ENCODE results near the gene PSORS1C2. TPM values are rescaled to one million over a fixed set of nuclear protein-coding genes. Genes with fewer than 3 reads are reported as not detected.

PSORS1C2 gene
- total and polyA plus RNA-seq, 2 donors (not counting 1 experiment from before 2014, with no cell fraction given): not detected

- no peak overlapping the region for H3K4me3 ChIP-seq (ENCODE audit: control extremely low read depth in 1 of 5, extremely low read depth in 1 of 5, insufficient read depth in 1 of 5, low read depth in 2 of 5, low read length in 4 of 5)
- 98% methylated on average over 9 of the region's 10 CpGs for WGBS (ENCODE audit: insufficient coverage)
- Mint-ChIP-seq H3K27ac (no peak overlapping the region), H3K4me3 (no peak overlapping the region), H3K9me3 (ENCODE audit: insufficient read depth) (no peaks in the 10 kb centered on the region), H3K27me3 (no peaks in the 10 kb centered on the region), H3K4me1 (peaks cover 3% of the 10 kb centered on the region)
- no peak overlapping the region for H3K27ac ChIP-seq (ENCODE audit: low read length in 2 of 2)
- intact Hi-C loops (cut with micrococcal nuclease): no loop called here
- peaks cover 0 to 18% of the 10 kb centered on the region in 2 experiments for H3K36me3 ChIP-seq (replicated peaks in 1 of 2; ENCODE audit: control extremely low read depth in 1 of 2, control insufficient read depth in 1 of 2, extremely low read depth in 1 of 2, insufficient read depth in 2 of 2, low read length in 1 of 2)
- CTCF ChIA-PET: interaction anchor here (1.5 to 5.3 kb wide), 2 partner anchors 13 to 222 kb away, joined by 4 to 24 read pairs; partner anchors contain the start of genes CCHCR1 and TCF19
- TF ChIP-seq CTCF (IDR thresholded peaks at IDR 0.05) (no peak), EZH2 (IDR thresholded peaks at IDR 0.05; ENCODE audit: borderline replicate concordance, insufficient read depth, low read depth, low read length, poor library complexity, severe bottlenecking) (no peak)
- no peak overlapping the region for H3K4me2 ChIP-seq (replicated peaks; ENCODE audit: low read depth, low read length, poor library complexity, severe bottlenecking)
- no peaks in the 10 kb centered on the region for H3K9me3 ChIP-seq (ENCODE audit: control extremely low read depth in 1 of 3, control insufficient read depth in 2 of 3, insufficient read depth in 1 of 3, low read length in 2 of 3)
- H3K4me1 ChIP-seq (ENCODE audit: control insufficient read depth in 2 of 2, insufficient read depth in 2 of 2, low read length in 2 of 2): no peaks in the 10 kb centered on the region
- H4K20me1 ChIP-seq (ENCODE audit: control insufficient read depth, insufficient read depth, low read length, poor library complexity, severe bottlenecking): no peaks in the 10 kb centered on the region
- H2AFZ ChIP-seq (ENCODE audit: insufficient read depth, low read depth, low read length, poor library complexity, severe bottlenecking): no peak overlapping the region
- H3K79me2 ChIP-seq (ENCODE audit: control insufficient read depth, insufficient read depth, low read length): no peaks in the 10 kb centered on the region
- ATAC-seq (ENCODE audit: low read depth) (no peak), DNase-seq (no peak)
- no peaks in the 10 kb centered on the region for H3K27me3 ChIP-seq (replicated peaks in 1 of 4; ENCODE audit: control extremely low read depth in 1 of 4, control insufficient read depth in 3 of 4, insufficient read depth in 4 of 4, low read length in 3 of 4)
- no peak overlapping the region for H3K9ac ChIP-seq (ENCODE audit: low read length)
- POLR2A ChIA-PET: interaction anchor here (0.6 to 1.3 kb wide), 2 partner anchors 12 to 47 kb away, joined by 3 to 10 read pairs; partner anchors contain the start of gene CCHCR1
Measured at GRCh38 chr6:31145386-31145785, 6.5 kb upstream of the PSORS1C2 start.

GRCh38 chr6:31144970-31145340 lies 6.1 kb upstream of the PSORS1C2 start:
- Mint-ChIP-seq H3K27ac (no peak overlapping the region), H3K4me3 (no peak overlapping the region), H3K9me3 (ENCODE audit: insufficient read depth) (no peaks in the 10 kb centered on the region), H3K4me1 (peaks cover 3% of the 10 kb centered on the region), H3K27me3 (no peaks in the 10 kb centered on the region)
- TF ChIP-seq EZH2 (IDR thresholded peaks at IDR 0.05; ENCODE audit: borderline replicate concordance, insufficient read depth, low read depth, low read length, poor library complexity, severe bottlenecking) (no peak), CTCF (IDR thresholded peaks at IDR 0.05) (no peak)
- DNase-seq (no peak), ATAC-seq (ENCODE audit: low read depth) (no peak)
- no peak overlapping the region for H2AFZ ChIP-seq (ENCODE audit: insufficient read depth, low read depth, low read length, poor library complexity, severe bottlenecking)
- no peaks in the 10 kb centered on the region for H4K20me1 ChIP-seq (ENCODE audit: control insufficient read depth, insufficient read depth, low read length, poor library complexity, severe bottlenecking)
- ChIA-PET POLR2A (interaction anchor here (1.3 kb wide), 1 partner anchor 13 kb away, joined by 3 read pairs; the partner anchor contains the start of gene CCHCR1), CTCF (interaction anchor here (1.3 to 5.3 kb wide), 3 partner anchors 9 to 222 kb away, joined by 4 to 24 read pairs (median 5); partner anchors contain the start of genes CCHCR1 and TCF19)
- no peak overlapping the region for H3K4me2 ChIP-seq (replicated peaks; ENCODE audit: low read depth, low read length, poor library complexity, severe bottlenecking)
- no peak overlapping the region for H3K9ac ChIP-seq (ENCODE audit: low read length)
- H3K27me3 ChIP-seq (replicated peaks in 1 of 4; ENCODE audit: control extremely low read depth in 1 of 4, control insufficient read depth in 3 of 4, insufficient read depth in 4 of 4, low read length in 3 of 4): no peaks in the 10 kb centered on the region
- no peaks in the 10 kb centered on the region for H3K4me1 ChIP-seq (ENCODE audit: control insufficient read depth in 2 of 2, insufficient read depth in 2 of 2, low read length in 2 of 2)
- H3K4me3 ChIP-seq (ENCODE audit: control extremely low read depth in 1 of 5, extremely low read depth in 1 of 5, insufficient read depth in 1 of 5, low read depth in 2 of 5, low read length in 4 of 5): no peak overlapping the region
- intact Hi-C loops (cut with micrococcal nuclease): no loop called here
- H3K9me3 ChIP-seq (ENCODE audit: control extremely low read depth in 1 of 3, control insufficient read depth in 2 of 3, insufficient read depth in 1 of 3, low read length in 2 of 3): no peaks in the 10 kb centered on the region
- H3K36me3 ChIP-seq (replicated peaks in 1 of 2; ENCODE audit: control extremely low read depth in 1 of 2, control insufficient read depth in 1 of 2, extremely low read depth in 1 of 2, insufficient read depth in 2 of 2, low read length in 1 of 2): peaks cover 0 to 15% of the 10 kb centered on the region in 2 experiments
- 83% methylated on average over 5 of the region's 11 CpGs for WGBS (ENCODE audit: insufficient coverage)
- H3K79me2 ChIP-seq (ENCODE audit: control insufficient read depth, insufficient read depth, low read length): no peaks in the 10 kb centered on the region
- H3K27ac ChIP-seq (ENCODE audit: low read length in 2 of 2): no peak overlapping the region
